ENCODE measurements around the gene WDR86. TPM values are rescaled to one million over a fixed set of nuclear protein-coding genes. Genes with fewer than 3 reads are reported as not detected.

Gene WDR86
- 100 to 1,000 TPM in 2 of 4 donors, 10 to 100 TPM in 2; 82.9 to 142 (median 115) TPM for total RNA-seq

GRCh38 chr7:151409667-151410404, at the start of gene WDR86:
Gene WDR86 (minus strand): TSS chr7:151410038. CDS start chr7:151409589, 449 bp downstream.
- TF ChIP-seq EP300 (IDR thresholded peaks at IDR 0.05): peak in 1 of 2 donors; percentile 44
- no peak for TF ChIP-seq POLR2A (IDR thresholded peaks at IDR 0.05)
- peak in 2 of 5 experiments; percentile 10 to 19 for TF ChIP-seq CTCF (IDR thresholded peaks at IDR 0.05)
- no peaks in the 10 kb centered on the region for H3K36me3 ChIP-seq
- DNase-seq (ENCODE audit: low spot score in 2 of 2): no peak
- H3K27me3 ChIP-seq: peaks cover 0 to 28% of the 10 kb centered on the region in 2 donors
- H3K4me1 ChIP-seq: peaks cover 0 to 46% (median 19%) of the 10 kb centered on the region in 4 donors
- WGBS, 2 donors: 0 to 1% methylated on average over 34 to 73 of the region's 75 CpGs
- H3K4me3 ChIP-seq: peak within 1 kb of the TSS; percentile 52 to 79 (median 66)
- no peaks in the 10 kb centered on the region for H3K9me3 ChIP-seq
- H3K27ac ChIP-seq: peak within 1 kb of the TSS; percentile 81 to 94 (median 89)

- 92 to 94% methylated on average over 6 of the region's 6 CpGs for WGBS, 2 donors
- H3K27me3 ChIP-seq: no peaks in the 10 kb centered on the region
- peaks cover 0 to under 1% (median 0%) of the 10 kb centered on the region in 3 donors for H3K36me3 ChIP-seq
- no peak for DNase-seq (ENCODE audit: low spot score in 2 of 2)
- no peak overlapping the region for H3K27ac ChIP-seq
- TF ChIP-seq POLR2A (IDR thresholded peaks at IDR 0.05) (no peak), EP300 (IDR thresholded peaks at IDR 0.05) (no peak), CTCF (IDR thresholded peaks at IDR 0.05) (no peak)
- no peak overlapping the region for H3K4me3 ChIP-seq
- H3K9me3 ChIP-seq: peaks cover 0 to 7% (median 2%) of the 10 kb centered on the region in 4 donors
- peaks cover 0 to 27% (median 26%) of the 10 kb centered on the region in 4 donors for H3K4me1 ChIP-seq
Measured at GRCh38 chr7:151457534-151457933, 47.7 kb upstream of the WDR86 start.

GRCh38 chr7:151456782-151457181, 46.9 kb upstream of the WDR86 start:
- Histone ChIP-seq H3K9me3 (no peaks in the 10 kb centered on the region), H3K36me3 (no peaks in the 10 kb centered on the region), H3K4me1 (peaks cover 0 to 27% (median 26%) of the 10 kb centered on the region in 4 donors), H3K27me3 (no peaks in the 10 kb centered on the region), H3K27ac (no peak overlapping the region), H3K4me3 (no peak overlapping the region)
- TF ChIP-seq CTCF (IDR thresholded peaks at IDR 0.05): no peak
- no peak for TF ChIP-seq POLR2A (IDR thresholded peaks at IDR 0.05)
- TF ChIP-seq EP300 (IDR thresholded peaks at IDR 0.05): no peak
- DNase-seq (ENCODE audit: low spot score in 2 of 2): no peak
- WGBS, 2 donors: 72 to 75% methylated on average over 4 of the region's 4 CpGs

GRCh38 chr7:151456276-151456675, 46.4 kb upstream of the WDR86 start:
- no peaks in the 10 kb centered on the region for H3K36me3 ChIP-seq
- no peak for TF ChIP-seq EP300 (IDR thresholded peaks at IDR 0.05)
- TF ChIP-seq POLR2A (IDR thresholded peaks at IDR 0.05): no peak
- no peak for TF ChIP-seq CTCF (IDR thresholded peaks at IDR 0.05)
- WGBS, 2 donors: 94 to 98% methylated on average over 5 of the region's 5 CpGs
- H3K4me1 ChIP-seq: peaks cover 0 to 22% (median 22%) of the 10 kb centered on the region in 4 donors
- DNase-seq (ENCODE audit: low spot score in 2 of 2): no peak
- H3K27ac ChIP-seq: no peak overlapping the region
- H3K9me3 ChIP-seq: no peaks in the 10 kb centered on the region
- H3K27me3 ChIP-seq: no peaks in the 10 kb centered on the region
- H3K4me3 ChIP-seq: no peak overlapping the region

GRCh38 chr7:151455690-151456089, 45.9 kb upstream of the WDR86 start:
- H3K4me1 ChIP-seq: peaks cover 0 to 16% (median 16%) of the 10 kb centered on the region in 4 donors
- no peak overlapping the region for H3K27ac ChIP-seq
- TF ChIP-seq CTCF (IDR thresholded peaks at IDR 0.05): no peak
- no peak for TF ChIP-seq POLR2A (IDR thresholded peaks at IDR 0.05)
- no peak for TF ChIP-seq EP300 (IDR thresholded peaks at IDR 0.05)
- 93 to 94% methylated on average over 4 of the region's 4 CpGs for WGBS, 2 donors
- no peaks in the 10 kb centered on the region for H3K27me3 ChIP-seq
- H3K9me3 ChIP-seq: no peaks in the 10 kb centered on the region
- DNase-seq (ENCODE audit: low spot score in 2 of 2): no peak
- no peaks in the 10 kb centered on the region for H3K36me3 ChIP-seq
- no peak overlapping the region for H3K4me3 ChIP-seq
